OCI-LY1 (cell line): ENCODE measurements around the gene FFAR1.

Experiments
- H2AFZ ChIP-seq: fragments of 200-600 bp; sonication (generic), shearing (Covaris generic); 2 replicates; pipeline ENCODE4 v1.6.0; 2014; ENCODE audit warnings: antibody characterized with exemption, mild to moderate bottlenecking, low read length
- H3F3A ChIP-seq: fragments of 200-600 bp; sonication (generic), shearing (Covaris generic); 2 replicates; pipeline ENCODE4 v1.6.0; 2014; ENCODE audit warnings: mild to moderate bottlenecking, antibody characterized with exemption, low read length, moderate library complexity; ENCODE audit not compliant: insufficient read depth
- H3K27ac ChIP-seq: fragments of 200-600 bp; sonication (generic); 2 replicates; pipeline ENCODE4 v1.5.1; 2014; ENCODE audit warnings: low read length, mixed run types, mild to moderate bottlenecking, low read depth; ENCODE audit not compliant: poor library complexity, severe bottlenecking
- H3K27me3 ChIP-seq: fragments of 200-600 bp; sonication (generic); 2 replicates; pipeline ENCODE4 v1.6.0; 2014; ENCODE audit warnings: antibody characterized with exemption, mild to moderate bottlenecking, low read length, moderate library complexity; ENCODE audit not compliant: insufficient read depth
- H3K36me3 ChIP-seq: fragments of 200-600 bp; sonication (generic); 2 replicates; pipeline ENCODE4 v1.6.1; 2014; ENCODE audit warnings: mild to moderate bottlenecking, antibody characterized with exemption, low read length, moderate library complexity, mixed read lengths; ENCODE audit not compliant: insufficient read depth
- H3K4me1 ChIP-seq: fragments of 200-600 bp; sonication (generic); 2 replicates; pipeline ENCODE4 v1.5.1; 2014; ENCODE audit warnings: mild to moderate bottlenecking, low read length, moderate library complexity; ENCODE audit not compliant: insufficient read depth, severe bottlenecking
- H3K4me2 ChIP-seq: fragments of 200-600 bp; sonication (generic), shearing (Covaris generic); 2 replicates; pipeline ENCODE4 v1.6.1; 2014; ENCODE audit warnings: low read length
- H3K4me3 ChIP-seq: fragments of 200-600 bp; sonication (generic); 2 replicates; pipeline ENCODE4 v1.5.1; 2014; ENCODE audit warnings: low read length, low read depth, mild to moderate bottlenecking, mixed read lengths; ENCODE audit not compliant: poor library complexity, severe bottlenecking
- H3K79me2 ChIP-seq: fragments of 200-600 bp; shearing (Covaris generic); 2 replicates; pipeline ENCODE4 v1.6.1; 2016; ENCODE audit warnings: mixed run types, low read length, mixed read lengths; ENCODE audit not compliant: insufficient read depth
- H3K9ac ChIP-seq: fragments of 200-600 bp; sonication (generic), shearing (Covaris generic); 2 replicates; pipeline ENCODE4 v1.6.1; 2014; ENCODE audit warnings: mild to moderate bottlenecking, low read length, mixed read lengths
- H3K9me2 ChIP-seq: fragments of 200-600 bp; sonication (generic), shearing (Covaris generic); 2 replicates; pipeline ENCODE4 v1.6.1; 2014; ENCODE audit warnings: low read depth, mild to moderate bottlenecking, low read length, mixed read lengths
- H3K9me3 ChIP-seq: fragments of 200-600 bp; shearing (Covaris generic); 2 replicates; pipeline ENCODE4 v1.6.1; 2014; ENCODE audit warnings: low read length, mixed read lengths
- H4K20me1 ChIP-seq: fragments of 200-600 bp; sonication (generic), shearing (Covaris generic); 2 replicates; pipeline ENCODE4 v1.6.0; 2016; ENCODE audit warnings: mild to moderate bottlenecking, low read length; ENCODE audit not compliant: insufficient read depth
- CTCF ChIP-seq: fragments of 200-600 bp; sonication (generic), shearing (Covaris generic); IDR thresholded peaks from 2 replicates; pipeline ENCODE4 v1.5.1; 2017; ENCODE audit warnings: mild to moderate bottlenecking, antibody characterized with exemption, low read length, moderate library complexity, mixed read lengths
- EZH2 ChIP-seq: fragments of 200-600 bp; sonication (generic), shearing (Covaris generic); IDR thresholded peaks from 2 replicates; pipeline ENCODE4 v1.8.0; 2017; ENCODE audit warnings: borderline replicate concordance, mixed run types, mild to moderate bottlenecking, antibody characterized with exemption, low read length, moderate library complexity, mixed read lengths

The FFAR1 gene

GRCh38 chr19:35388277-35389054 is 40.8 kb downstream of the FFAR1 start:
- no peaks in the 10 kb centered on the region for H3K4me1 ChIP-seq
- no peaks in the 10 kb centered on the region for H3K79me2 ChIP-seq
- H3F3A ChIP-seq = no peaks in the 10 kb centered on the region
- H3K4me3 ChIP-seq = no peak overlapping the region
- peaks cover 13% of the 10 kb centered on the region for H3K9me3 ChIP-seq
- H2AFZ ChIP-seq = no peak overlapping the region
- H4K20me1 ChIP-seq = no peaks in the 10 kb centered on the region
- no peak overlapping the region for H3K4me2 ChIP-seq
- no peaks in the 10 kb centered on the region for H3K27me3 ChIP-seq
- no peak overlapping the region for H3K9ac ChIP-seq
- no peak overlapping the region for H3K27ac ChIP-seq
- TF ChIP-seq CTCF (no peak), EZH2 (no peak)
- H3K36me3 ChIP-seq = no peaks in the 10 kb centered on the region
- no peaks in the 10 kb centered on the region for H3K9me2 ChIP-seq

GRCh38 chr19:35389192-35389861 is 41.6 kb downstream of the FFAR1 start:
- Histone ChIP-seq H3K36me3 (no peaks in the 10 kb centered on the region), H2AFZ (no peak overlapping the region), H3K4me3 (no peak overlapping the region), H3K9me3 (peaks cover 13% of the 10 kb centered on the region), H3K9ac (no peak overlapping the region), H3K4me2 (no peak overlapping the region), H3K79me2 (no peaks in the 10 kb centered on the region), H3F3A (no peaks in the 10 kb centered on the region), H3K27me3 (no peaks in the 10 kb centered on the region), H3K9me2 (no peaks in the 10 kb centered on the region), H3K4me1 (no peaks in the 10 kb centered on the region), H3K27ac (no peak overlapping the region), H4K20me1 (no peaks in the 10 kb centered on the region)
- TF ChIP-seq CTCF (no peak), EZH2 (no peak)

GRCh38 chr19:35392742-35393715 is 45.3 kb downstream of the FFAR1 start:
- Histone ChIP-seq H3K4me2 (no peak overlapping the region), H2AFZ (no peak overlapping the region), H3F3A (no peaks in the 10 kb centered on the region), H3K36me3 (no peaks in the 10 kb centered on the region), H4K20me1 (no peaks in the 10 kb centered on the region), H3K9me3 (no peaks in the 10 kb centered on the region), H3K27ac (no peak overlapping the region), H3K4me3 (no peak overlapping the region), H3K27me3 (no peaks in the 10 kb centered on the region), H3K79me2 (no peaks in the 10 kb centered on the region), H3K9ac (no peak overlapping the region), H3K9me2 (no peaks in the 10 kb centered on the region), H3K4me1 (no peaks in the 10 kb centered on the region)
- TF ChIP-seq EZH2 (no peak), CTCF (no peak)
